ENCODE measurements around the gene NODAL.

NODAL gene

GRCh38 chr10:70466951-70467350 is 25.5 kb upstream of the NODAL start:
- no peaks in the 10 kb centered on the region for H3K79me2 ChIP-seq (ENCODE audit: control insufficient read depth, low read length)
- no peak overlapping the region for H3K4me2 ChIP-seq (ENCODE audit: low read length)
- no peaks in the 10 kb centered on the region for H3K9me3 ChIP-seq (ENCODE audit: control insufficient read depth, insufficient read depth, low read length)
- H3K9me2 ChIP-seq (replicated peaks; ENCODE audit: control insufficient read depth, low read length) = no peaks in the 10 kb centered on the region
- peaks cover 17% of the 10 kb centered on the region for H3K4me1 ChIP-seq (ENCODE audit: control insufficient read depth, low read length)
- no peak for TF ChIP-seq EZH2phosphoT487 (IDR thresholded peaks at IDR 0.05; ENCODE audit: borderline replicate concordance, low read length)
- no peak for TF ChIP-seq CTCF (IDR thresholded peaks at IDR 0.05; ENCODE audit: low read depth, low read length, poor library complexity, severe bottlenecking)
- no peak overlapping the region for H3K27ac ChIP-seq (ENCODE audit: low read depth, low read length)
- 0 out of 2 replicates have a peak, but pooled peaks cover 5% of the 10 kb centered on the region for H3K27me3 ChIP-seq (ENCODE audit: control insufficient read depth, low read length)
- H3F3A ChIP-seq (ENCODE audit: control insufficient read depth, insufficient read depth) = 0 out of 2 replicates have a peak, but pooled peaks cover 2% of the 10 kb centered on the region
- H3K36me3 ChIP-seq (ENCODE audit: control insufficient read depth, low read length) = no peaks in the 10 kb centered on the region
- H3K4me3 ChIP-seq (ENCODE audit: low read length) = no peak overlapping the region
- no peaks in the 10 kb centered on the region for H4K20me1 ChIP-seq (ENCODE audit: control insufficient read depth, insufficient read depth, low read depth, low read length)

- Histone ChIP-seq H3F3A (ENCODE audit: control insufficient read depth, insufficient read depth) (0 out of 2 replicates have a peak, but pooled peaks cover 2% of the 10 kb centered on the region), H3K4me2 (ENCODE audit: low read length) (no peak overlapping the region), H3K9me2 (replicated peaks; ENCODE audit: control insufficient read depth, low read length) (no peaks in the 10 kb centered on the region), H3K4me3 (ENCODE audit: low read length) (no peak overlapping the region), H3K36me3 (ENCODE audit: control insufficient read depth, low read length) (no peaks in the 10 kb centered on the region), H3K27me3 (ENCODE audit: control insufficient read depth, low read length) (0 out of 2 replicates have a peak, but pooled peaks cover 5% of the 10 kb centered on the region), H3K27ac (ENCODE audit: low read depth, low read length) (no peak overlapping the region), H3K9me3 (ENCODE audit: control insufficient read depth, insufficient read depth, low read length) (no peaks in the 10 kb centered on the region), H3K4me1 (ENCODE audit: control insufficient read depth, low read length) (peaks cover 17% of the 10 kb centered on the region), H4K20me1 (ENCODE audit: control insufficient read depth, insufficient read depth, low read depth, low read length) (no peaks in the 10 kb centered on the region), H3K79me2 (ENCODE audit: control insufficient read depth, low read length) (no peaks in the 10 kb centered on the region)
- TF ChIP-seq EZH2phosphoT487 (IDR thresholded peaks at IDR 0.05; ENCODE audit: borderline replicate concordance, low read length) (no peak), CTCF (IDR thresholded peaks at IDR 0.05; ENCODE audit: low read depth, low read length, poor library complexity, severe bottlenecking) (no peak)
These were observed 24.4 kb upstream of the NODAL start for GRCh38 chr10:70465832-70466231.

GRCh38 chr10:70465278-70465677 is 23.8 kb upstream of the NODAL start:
- Histone ChIP-seq H3K4me2 (ENCODE audit: low read length) (no peak overlapping the region), H3K4me3 (ENCODE audit: low read length) (no peak overlapping the region)

More at GRCh38 chr10:70465278-70465677, 23.8 kb upstream of the NODAL start:
- Histone ChIP-seq H3K36me3 (ENCODE audit: control insufficient read depth, low read length) (no peaks in the 10 kb centered on the region), H3K4me1 (ENCODE audit: control insufficient read depth, low read length) (peaks cover 17% of the 10 kb centered on the region), H3K79me2 (ENCODE audit: control insufficient read depth, low read length) (no peaks in the 10 kb centered on the region), H4K20me1 (ENCODE audit: control insufficient read depth, insufficient read depth, low read depth, low read length) (no peaks in the 10 kb centered on the region), H3K9me3 (ENCODE audit: control insufficient read depth, insufficient read depth, low read length) (no peaks in the 10 kb centered on the region), H3K9me2 (replicated peaks; ENCODE audit: control insufficient read depth, low read length) (no peaks in the 10 kb centered on the region), H3K27ac (ENCODE audit: low read depth, low read length) (no peak overlapping the region), H3F3A (ENCODE audit: control insufficient read depth, insufficient read depth) (0 out of 2 replicates have a peak, but pooled peaks cover 2% of the 10 kb centered on the region), H3K27me3 (ENCODE audit: control insufficient read depth, low read length) (peaks cover 5% of the 10 kb centered on the region; the same call in 1 of the 2 replicates)
- TF ChIP-seq CTCF (IDR thresholded peaks at IDR 0.05; ENCODE audit: low read depth, low read length, poor library complexity, severe bottlenecking) (no peak), EZH2phosphoT487 (IDR thresholded peaks at IDR 0.05; ENCODE audit: borderline replicate concordance, low read length) (no peak)

Measured in DOHH2 (cell line).